GM23248 (cell line): ENCODE measurements around the gene SH3TC1.

Source experiments
- EZH2 ChIP-seq: fragments of 200-600 bp; sonication (generic); IDR thresholded peaks from 2 replicates; pipeline ENCODE4 v1.6.1; 2018; ENCODE audit warnings: antibody characterized with exemption, mild to moderate bottlenecking; ENCODE audit not compliant: insufficient read depth, poor library complexity, severe bottlenecking
- EZH2phosphoT487 ChIP-seq: fragments of 200-600 bp; sonication (generic); IDR thresholded peaks from 2 replicates; pipeline ENCODE4 v1.6.1; 2018; ENCODE audit warnings: antibody characterized with exemption, moderate library complexity, mild to moderate bottlenecking, low read depth; ENCODE audit not compliant: insufficient read depth

GRCh38 chr4:8228319-8229250 is 29.5 kb downstream of the SH3TC1 start:
- TF ChIP-seq EZH2 = no peak
- no peak for TF ChIP-seq EZH2phosphoT487
